ENCODE measurements around the gene NEMF.

The NEMF gene

DNA sequence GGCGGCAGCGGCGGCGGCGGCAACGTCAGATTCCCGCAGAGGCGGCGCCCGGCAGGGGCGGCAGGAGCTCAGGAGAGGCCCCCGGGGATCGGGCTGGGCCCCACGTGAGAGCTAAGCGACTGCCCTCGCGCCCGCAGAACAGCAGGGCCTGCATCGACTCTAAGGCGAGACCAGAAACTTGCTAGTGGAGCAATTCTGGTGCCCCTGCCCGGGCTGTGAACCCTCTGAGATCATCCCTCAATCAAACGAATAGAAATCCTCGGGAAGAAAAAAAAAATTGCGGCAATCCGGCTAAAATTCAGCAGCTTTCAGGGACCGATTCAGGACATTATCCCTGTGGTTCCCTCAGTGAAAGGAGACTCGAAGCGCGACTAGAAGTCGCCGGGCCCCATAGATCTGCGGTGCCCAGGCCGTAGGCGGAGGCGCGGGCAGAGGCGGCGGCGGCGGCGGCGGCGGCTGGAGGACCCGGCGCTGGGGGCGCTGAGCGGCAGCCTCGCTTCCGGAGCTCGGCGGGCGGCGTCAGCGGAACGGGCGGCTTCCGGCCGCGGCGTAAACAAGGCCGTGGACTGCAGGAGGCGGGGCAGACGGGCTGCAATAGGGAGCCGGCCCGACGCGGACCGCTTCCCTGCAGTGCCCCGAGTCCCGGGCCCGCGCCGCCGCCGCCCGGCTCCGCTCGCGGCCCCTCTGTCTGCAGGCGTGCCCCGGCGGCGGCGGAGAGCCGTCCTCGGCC is 84.9 kb downstream of the NEMF start, which contains the start of gene KLHDC2:
Gene KLHDC2, plus strand, starts transcription at position 583 of the 730 bp plus-strand sequence. CDS start 316 bp downstream, outside the sequence.
- Histone ChIP-seq H3K18ac (ENCODE audit: low read depth in 1 of 2, low read length in 2 of 2) (peak within 1 kb of the TSS; percentile 38 to 94), H3K4me2 (ENCODE audit: low read length, poor library complexity, severe bottlenecking) (peak within 1 kb of the TSS; percentile 92), H3K4me3 (ENCODE audit: insufficient read depth in 1 of 2, low read depth in 1 of 2, low read length in 2 of 2) (peak within 1 kb of the TSS; percentile 88 to 99), H3K4ac (ENCODE audit: low read depth in 1 of 2, low read length in 2 of 2) (peak within 1 kb of the TSS; percentile 85 to 88), H3K79me1 (replicated peaks; ENCODE audit: low read length, poor library complexity, severe bottlenecking) (peaks cover 11% of the 10 kb centered on the region), H4K8ac (ENCODE audit: low read length) (peak within 1 kb of the TSS; percentile 96), H3K27me3 (ENCODE audit: control insufficient read depth in 1 of 2, insufficient read depth in 1 of 2, low read length in 2 of 2) (no peaks in the 10 kb centered on the region), H2AFZ (ENCODE audit: low read depth, low read length) (peak within 1 kb of the TSS; percentile 68), H3K9ac (ENCODE audit: low read length) (peak within 1 kb of the TSS; percentile 100), H3K23ac (ENCODE audit: low read length in 2 of 2) (peak within 1 kb of the TSS in 1 of 2 experiments; percentile 92), H2BK5ac (ENCODE audit: low read depth, low read length, poor library complexity, severe bottlenecking) (peak within 1 kb of the TSS; percentile 99), H2BK15ac (ENCODE audit: low read depth, poor library complexity, severe bottlenecking) (peak within 1 kb of the TSS; percentile 70), H4K91ac (ENCODE audit: low read length) (peak within 1 kb of the TSS; percentile 94), H2BK120ac (ENCODE audit: low read depth, low read length) (peak within 1 kb of the TSS; percentile 83), H2BK12ac (ENCODE audit: low read length in 2 of 2) (peak within 1 kb of the TSS in 1 of 2 experiments; percentile 87), H3K14ac (ENCODE audit: low read length in 2 of 2) (peak within 1 kb of the TSS in 1 of 2 experiments; percentile 99), H2AK5ac (ENCODE audit: low read length, severe bottlenecking) (no peak within 1 kb of the TSS), H3K36me3 (ENCODE audit: control insufficient read depth in 1 of 2, insufficient read depth in 2 of 2, low read depth in 1 of 2, low read length in 2 of 2) (peaks cover 0 to 14% of the 10 kb centered on the region in 2 experiments), H3K4me1 (ENCODE audit: control insufficient read depth, insufficient read depth, low read depth, low read length) (peaks cover 17% of the 10 kb centered on the region), H3K27ac (ENCODE audit: low read length, poor library complexity, severe bottlenecking) (peak within 1 kb of the TSS; percentile 96), H3K9me3 (ENCODE audit: control insufficient read depth, low read length) (no peaks in the 10 kb centered on the region)
- peak; percentile 90 for DNase-seq
- WGBS = under 1% methylated on average over 64 of the region's 86 CpGs

DNA sequence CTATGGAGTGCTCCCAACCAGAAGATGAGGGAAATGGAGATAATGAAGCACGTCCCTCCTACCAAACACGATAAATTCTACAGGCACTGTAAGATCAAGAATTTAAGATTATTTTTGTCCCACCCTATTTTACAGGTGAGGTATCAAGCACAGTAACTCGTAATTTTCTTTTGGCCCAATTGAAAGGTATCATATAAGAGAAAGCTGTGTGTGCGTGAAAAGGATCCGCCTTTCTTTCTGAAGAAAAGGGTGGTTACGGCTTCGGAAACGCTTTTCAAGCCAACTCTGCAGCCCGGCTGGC is 85.4 kb downstream of the NEMF start:
- H3K4me1 ChIP-seq (ENCODE audit: control insufficient read depth, insufficient read depth, low read depth, low read length) = peaks cover 17% of the 10 kb centered on the region
- peak overlapping the region; percentile 92 for H3K4me2 ChIP-seq (ENCODE audit: low read length, poor library complexity, severe bottlenecking)
- peak overlapping the region; percentile 53 for H4K8ac ChIP-seq (ENCODE audit: low read length)
- 0% methylated on average over 9 of the region's 9 CpGs for WGBS
- no peak overlapping the region for H2AFZ ChIP-seq (ENCODE audit: low read depth, low read length)
- peak overlapping the region; percentile 100 for H3K9ac ChIP-seq (ENCODE audit: low read length)
- no peaks in the 10 kb centered on the region for H3K27me3 ChIP-seq (ENCODE audit: control insufficient read depth in 1 of 2, insufficient read depth in 1 of 2, low read length in 2 of 2)
- no peak overlapping the region for H4K91ac ChIP-seq (ENCODE audit: low read length)
- H3K36me3 ChIP-seq (ENCODE audit: control insufficient read depth in 1 of 2, insufficient read depth in 2 of 2, low read depth in 1 of 2, low read length in 2 of 2) = peaks cover 0 to 9% of the 10 kb centered on the region in 2 experiments
- no peak overlapping the region for H3K23ac ChIP-seq (ENCODE audit: low read length in 2 of 2)
- H2BK15ac ChIP-seq (ENCODE audit: low read depth, poor library complexity, severe bottlenecking) = peak overlapping the region; percentile 29
- no peaks in the 10 kb centered on the region for H3K9me3 ChIP-seq (ENCODE audit: control insufficient read depth, low read length)
- H3K4me3 ChIP-seq (ENCODE audit: insufficient read depth in 1 of 2, low read depth in 1 of 2, low read length in 2 of 2) = peak overlapping the region; percentile 88 to 99
- no peak overlapping the region for H2AK5ac ChIP-seq (ENCODE audit: low read length, severe bottlenecking)
- peak overlapping the region in 1 of 2 experiments; percentile 81 for H3K4ac ChIP-seq (ENCODE audit: low read depth in 1 of 2, low read length in 2 of 2)
- DNase-seq = no peak
- H2BK120ac ChIP-seq (ENCODE audit: low read depth, low read length) = no peak overlapping the region
- no peak overlapping the region for H2BK12ac ChIP-seq (ENCODE audit: low read length in 2 of 2)
- peak overlapping the region; percentile 96 for H3K27ac ChIP-seq (ENCODE audit: low read length, poor library complexity, severe bottlenecking)
- no peak overlapping the region for H3K14ac ChIP-seq (ENCODE audit: low read length in 2 of 2)
- H2BK5ac ChIP-seq (ENCODE audit: low read depth, low read length, poor library complexity, severe bottlenecking) = no peak overlapping the region
- H3K79me1 ChIP-seq (replicated peaks; ENCODE audit: low read length, poor library complexity, severe bottlenecking) = peaks cover 11% of the 10 kb centered on the region
- peak overlapping the region; percentile 34 to 83 for H3K18ac ChIP-seq (ENCODE audit: low read depth in 1 of 2, low read length in 2 of 2)

DNA sequence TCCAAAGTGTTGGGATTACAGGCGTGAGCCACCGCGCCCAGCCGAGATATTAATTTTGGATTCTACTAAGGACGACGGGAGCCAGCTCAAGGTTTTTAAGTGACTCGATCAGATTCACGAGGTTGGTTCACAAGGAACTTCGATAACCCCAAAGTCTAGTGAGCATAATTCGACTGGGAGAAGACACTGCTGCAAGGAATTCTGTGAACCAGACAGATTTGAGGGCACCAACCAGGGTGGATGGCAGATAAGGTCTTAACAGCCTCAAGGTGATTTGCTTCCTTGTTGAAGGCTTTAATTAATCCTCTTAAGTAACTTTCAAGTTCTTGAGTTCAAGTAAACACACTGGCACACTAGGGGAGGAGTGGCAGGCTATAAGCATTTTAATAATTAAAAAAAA is 85.7 kb downstream of the NEMF start:
- no peak overlapping the region for H2BK120ac ChIP-seq (ENCODE audit: low read depth, low read length)
- H3K18ac ChIP-seq (ENCODE audit: low read depth in 1 of 2, low read length in 2 of 2) = no peak overlapping the region
- peaks cover 0 to 5% of the 10 kb centered on the region in 2 experiments for H3K36me3 ChIP-seq (ENCODE audit: control insufficient read depth in 1 of 2, insufficient read depth in 2 of 2, low read depth in 1 of 2, low read length in 2 of 2)
- WGBS = 95% methylated on average over 10 of the region's 10 CpGs
- H3K23ac ChIP-seq (ENCODE audit: low read length in 2 of 2) = no peak overlapping the region
- no peaks in the 10 kb centered on the region for H3K9me3 ChIP-seq (ENCODE audit: control insufficient read depth, low read length)
- peak overlapping the region; percentile 100 for H3K9ac ChIP-seq (ENCODE audit: low read length)
- no peak overlapping the region for H2AK5ac ChIP-seq (ENCODE audit: low read length, severe bottlenecking)
- no peak overlapping the region for H4K91ac ChIP-seq (ENCODE audit: low read length)
- peak overlapping the region in 1 of 2 experiments; percentile 99 for H3K4me3 ChIP-seq (ENCODE audit: insufficient read depth in 1 of 2, low read depth in 1 of 2, low read length in 2 of 2)
- no peak for DNase-seq
- H3K27ac ChIP-seq (ENCODE audit: low read length, poor library complexity, severe bottlenecking) = peak overlapping the region; percentile 96
- H2AFZ ChIP-seq (ENCODE audit: low read depth, low read length) = no peak overlapping the region
- H3K4me1 ChIP-seq (ENCODE audit: control insufficient read depth, insufficient read depth, low read depth, low read length) = peaks cover 17% of the 10 kb centered on the region
- H3K27me3 ChIP-seq (ENCODE audit: control insufficient read depth in 1 of 2, insufficient read depth in 1 of 2, low read length in 2 of 2) = no peaks in the 10 kb centered on the region
- peak overlapping the region in 1 of 2 experiments; percentile 10 for H2BK12ac ChIP-seq (ENCODE audit: low read length in 2 of 2)
- H2BK15ac ChIP-seq (ENCODE audit: low read depth, poor library complexity, severe bottlenecking) = no peak overlapping the region
- H2BK5ac ChIP-seq (ENCODE audit: low read depth, low read length, poor library complexity, severe bottlenecking) = no peak overlapping the region
- peaks cover 11% of the 10 kb centered on the region for H3K79me1 ChIP-seq (replicated peaks; ENCODE audit: low read length, poor library complexity, severe bottlenecking)
- H4K8ac ChIP-seq (ENCODE audit: low read length) = no peak overlapping the region
- no peak overlapping the region for H3K14ac ChIP-seq (ENCODE audit: low read length in 2 of 2)
- H3K4me2 ChIP-seq (ENCODE audit: low read length, poor library complexity, severe bottlenecking) = no peak overlapping the region
- peak overlapping the region in 1 of 2 experiments; percentile 91 for H3K4ac ChIP-seq (ENCODE audit: low read depth in 1 of 2, low read length in 2 of 2)

DNA sequence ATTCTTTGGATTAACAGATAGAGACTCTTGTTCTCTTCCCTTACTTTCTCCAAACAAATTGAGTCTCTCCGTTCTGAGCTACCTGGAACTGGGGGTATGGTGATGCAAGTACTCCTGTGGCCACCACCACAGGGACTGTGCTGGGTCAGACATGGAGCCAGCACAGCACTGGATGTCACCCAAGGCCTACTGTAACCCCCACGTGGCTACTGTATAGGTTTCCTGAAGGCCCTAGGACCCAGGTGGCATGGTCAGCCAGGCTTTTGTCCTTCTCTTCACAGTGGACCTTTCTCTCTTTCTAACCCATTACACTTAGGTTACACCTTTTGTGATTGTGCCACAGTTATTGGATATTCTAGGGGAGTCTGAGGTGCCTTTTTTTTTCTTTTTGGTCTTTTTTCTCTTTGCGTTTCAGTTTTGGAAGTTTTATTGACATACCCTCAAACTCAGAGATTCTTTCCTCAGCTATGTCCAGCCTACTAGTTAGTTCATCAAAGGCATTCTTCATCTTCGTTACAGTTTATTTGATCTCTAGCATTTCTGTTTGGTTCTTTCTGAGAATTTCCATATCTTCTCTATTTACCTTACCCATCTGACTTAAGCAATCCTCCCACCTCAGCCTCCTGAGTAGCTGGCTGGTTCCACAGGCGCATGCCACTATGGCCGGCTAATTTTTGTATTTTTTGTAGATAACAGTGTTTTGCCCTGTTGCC is 90.6 kb downstream of the NEMF start:
- Histone ChIP-seq H4K91ac (ENCODE audit: low read length) (no peak overlapping the region), H3K27ac (ENCODE audit: low read length, poor library complexity, severe bottlenecking) (no peak overlapping the region), H2BK15ac (ENCODE audit: low read depth, poor library complexity, severe bottlenecking) (no peak overlapping the region), H3K4ac (ENCODE audit: low read depth in 1 of 2, low read length in 2 of 2) (no peak overlapping the region), H3K4me3 (ENCODE audit: insufficient read depth in 1 of 2, low read depth in 1 of 2, low read length in 2 of 2) (no peak overlapping the region), H4K8ac (ENCODE audit: low read length) (no peak overlapping the region), H3K36me3 (ENCODE audit: control insufficient read depth in 1 of 2, insufficient read depth in 2 of 2, low read depth in 1 of 2, low read length in 2 of 2) (no peaks in the 10 kb centered on the region), H3K9me3 (ENCODE audit: control insufficient read depth, low read length) (no peaks in the 10 kb centered on the region), H3K14ac (ENCODE audit: low read length in 2 of 2) (no peak overlapping the region), H2AK5ac (ENCODE audit: low read length, severe bottlenecking) (no peak overlapping the region), H3K4me2 (ENCODE audit: low read length, poor library complexity, severe bottlenecking) (no peak overlapping the region), H3K9ac (ENCODE audit: low read length) (no peak overlapping the region), H3K27me3 (ENCODE audit: control insufficient read depth in 1 of 2, insufficient read depth in 1 of 2, low read length in 2 of 2) (no peaks in the 10 kb centered on the region), H2BK12ac (ENCODE audit: low read length in 2 of 2) (no peak overlapping the region), H3K4me1 (ENCODE audit: control insufficient read depth, insufficient read depth, low read depth, low read length) (no peaks in the 10 kb centered on the region), H2BK5ac (ENCODE audit: low read depth, low read length, poor library complexity, severe bottlenecking) (no peak overlapping the region), H3K79me1 (replicated peaks; ENCODE audit: low read length, poor library complexity, severe bottlenecking) (no peaks in the 10 kb centered on the region), H2BK120ac (ENCODE audit: low read depth, low read length) (no peak overlapping the region), H3K23ac (ENCODE audit: low read length in 2 of 2) (no peak overlapping the region), H2AFZ (ENCODE audit: low read depth, low read length) (no peak overlapping the region), H3K18ac (ENCODE audit: low read depth in 1 of 2, low read length in 2 of 2) (no peak overlapping the region)
- no peak for DNase-seq
- WGBS = 90% methylated on average over 6 of the region's 6 CpGs
